T-cell (primary cell): Measurements from ENCODE around the gene PIGZ. TPM values are rescaled to one million over a fixed set of nuclear protein-coding genes. Genes with fewer than 3 reads are reported as not detected.

Experiments used
- ATAC-seq, 4 experiments: fragments of 200-7000 bp in 3 of 4; fragments of 150-1000 bp in 1 of 4; cut with Tn5 transposase; replicated peaks in 1 of 4; 1 replicate in 3 of 4; 2 replicates in 1 of 4; pipeline ENCODE4 v1.10.0; 2021; ENCODE audit warnings: moderate library complexity in 3 of 4, mild to moderate bottlenecking in 2 of 4, moderate number of reproducible peaks in 1 of 4
- CTCF ChIA-PET, 2 donors: fragments of 300-600 bp; sonication (Branson Sonifier 250); formaldehyde crosslinking; loops; one replicate each; lab custom pipeline; 2022; ENCODE audit warnings: antibody characterized with exemption in 2 of 2; lab: Charles Lee
- POLR2A ChIA-PET, 2 donors: fragments of 300-600 bp; sonication (Branson Sonifier 250); formaldehyde crosslinking; loops; one replicate each; lab custom pipeline; 2022; ENCODE audit warnings: antibody characterized with exemption in 2 of 2; lab: Charles Lee
- DNase-seq, 35 experiments: peaks; one replicate each; pipeline versions ENCODE4 v3.0.0 to v3.0.0-alpha.2; 2013 to 2023
- H3K27ac ChIP-seq: one replicate; pipeline ENCODE4 v1.5.1; 2013; ENCODE audit warnings: low read length
- H3K27me3 ChIP-seq, 2 experiments: replicated peaks in 1 of 2; 1 replicate in 1 of 2; 2 replicates in 1 of 2; pipeline versions ENCODE4 v1.6.1 to v1.7.0; 2013; ENCODE audit warnings: low read length in 1 of 2, mixed read lengths in 1 of 2; ENCODE audit not compliant: control insufficient read depth in 2 of 2, insufficient read depth in 2 of 2; ENCODE audit errors: extremely low read depth in 1 of 2
- H3K36me3 ChIP-seq, 2 donors: 1 replicate in 1 of 2; 2 replicates in 1 of 2; pipeline versions ENCODE4 v1.6.1 to v1.7.0; 2013; ENCODE audit warnings: low read length in 1 of 2; ENCODE audit not compliant: control insufficient read depth in 2 of 2, insufficient read depth in 1 of 2; ENCODE audit errors: extremely low read depth in 1 of 2
- H3K4me1 ChIP-seq, 2 experiments: 1 replicate in 1 of 2; 2 replicates in 1 of 2; pipeline versions ENCODE4 v1.6.1 to v1.7.0; 2013; ENCODE audit warnings: low read length in 2 of 2, mixed read lengths in 1 of 2; ENCODE audit not compliant: insufficient read depth in 2 of 2, control insufficient read depth in 1 of 2; ENCODE audit errors: extremely low read depth in 1 of 2
- H3K4me3 ChIP-seq, 2 donors: 1 replicate in 1 of 2; 2 replicates in 1 of 2; pipeline versions ENCODE4 v1.5.1 to v1.7.0; 2013; ENCODE audit warnings: mild to moderate bottlenecking in 2 of 2, low read length in 1 of 2, moderate library complexity in 1 of 2; ENCODE audit not compliant: control insufficient read depth in 1 of 2; ENCODE audit errors: extremely low read depth in 1 of 2
- H3K9me3 ChIP-seq: 2 replicates; pipeline ENCODE4 v1.7.0; 2013
- H3K27ac Mint-ChIP-seq, 2 donors: one replicate each; pipeline ENCODE4 v1.8.0; 2020 to 2021; ENCODE audit warnings: mild to moderate bottlenecking in 2 of 2, mixed read lengths in 2 of 2
- H3K27me3 Mint-ChIP-seq, 2 donors: one replicate each; pipeline ENCODE4 v1.8.0; 2021 to 2022; ENCODE audit warnings: mixed read lengths in 2 of 2
- H3K36me3 Mint-ChIP-seq: one replicate; pipeline ENCODE4 v1.8.0; 2021; ENCODE audit warnings: mixed read lengths
- H3K4me1 Mint-ChIP-seq, 3 donors: one replicate each; pipeline ENCODE4 v1.8.0; 2020 to 2022; ENCODE audit warnings: mixed read lengths in 3 of 3, mild to moderate bottlenecking in 1 of 3
- H3K4me3 Mint-ChIP-seq, 3 donors: one replicate each; pipeline ENCODE4 v1.8.0; 2020 to 2022; ENCODE audit warnings: mild to moderate bottlenecking in 3 of 3, mixed read lengths in 3 of 3, moderate library complexity in 3 of 3
- H3K9me3 Mint-ChIP-seq, 3 donors: one replicate each; pipeline ENCODE4 v1.8.0; 2020 to 2022; ENCODE audit warnings: mixed read lengths in 3 of 3
- WGBS: methylation state at CpG from one replicate; pipeline ENCODE4 v1.1.5; 2013; ENCODE audit warnings: missing lambda C conversion rate; ENCODE audit not compliant: insufficient coverage; 5-methylcytosine and 5-hydroxymethylcytosine counted together
- total RNA-seq, 35 experiments: library from RNA in 6 of 35; stranded (reverse) in 6 of 35; fragments of 120-200 nt in 1 of 35; gene quantifications; one replicate each; pipeline versions ENCODE4 v1.2.1 to v1.2.4 and lab custom pipeline; 2013 to 2026

Gene PIGZ
- total RNA-seq, 5 donors from 2014 or later (not counting 1 experiment from before 2014, with no cell fraction given) = 0.28 to 1.3 (median 1.1) TPM

- Histone ChIP-seq H3K4me3 (no peak overlapping the region), H3K4me1 (peaks cover 0 to 7% of the 10 kb centered on the region in 2 experiments), H3K9me3 (no peaks in the 10 kb centered on the region), H3K36me3 (no peaks in the 10 kb centered on the region), H3K27ac (no peak overlapping the region), H3K27me3 (peaks cover 0 to 12% of the 10 kb centered on the region in 2 experiments)
- Mint-ChIP-seq H3K27me3 (peaks cover 0 to 3% of the 10 kb centered on the region in 2 donors), H3K36me3 (no peaks in the 10 kb centered on the region), H3K27ac (no peak overlapping the region), H3K9me3 (no peaks in the 10 kb centered on the region), H3K4me3 (no peak overlapping the region), H3K4me1 (peaks cover 0 to 9% (median 6%) of the 10 kb centered on the region in 3 donors)
- DNase-seq (no peak), ATAC-seq (no peak)
- ChIA-PET POLR2A (no interaction called here), CTCF (interaction anchor here in 1 of 2 donors (0.6 kb wide), 1 partner anchor 94 kb away, joined by 5 read pairs; no protein-coding TSS in a partner anchor)
- no CpG with 5 or more reads among the region's 2 CpGs for WGBS
These were observed 5.0 kb downstream of the PIGZ start for GRCh38 chr3:196963631-196963953.

GRCh38 chr3:196962930-196963630 lies 5.6 kb downstream of the PIGZ start:
- no peak for DNase-seq
- no peak for ATAC-seq
- Histone ChIP-seq H3K36me3 (no peaks in the 10 kb centered on the region), H3K4me3 (no peak overlapping the region), H3K27me3 (peaks cover 0 to 9% of the 10 kb centered on the region in 2 experiments), H3K9me3 (no peaks in the 10 kb centered on the region), H3K4me1 (peaks cover 0 to 4% of the 10 kb centered on the region in 2 experiments), H3K27ac (no peak overlapping the region)
- ChIA-PET POLR2A (no interaction called here), CTCF (interaction anchor here in 1 of 2 donors (0.6 kb wide), 1 partner anchor 94 kb away, joined by 5 read pairs; no protein-coding TSS in a partner anchor)
- Mint-ChIP-seq H3K36me3 (no peaks in the 10 kb centered on the region), H3K27ac (no peak overlapping the region), H3K4me1 (peaks cover 0 to 8% (median 4%) of the 10 kb centered on the region in 3 donors), H3K27me3 (peaks cover 0 to 3% of the 10 kb centered on the region in 2 donors), H3K9me3 (no peaks in the 10 kb centered on the region), H3K4me3 (no peak overlapping the region)
- WGBS = 66% methylated on average over 5 of the region's 10 CpGs

- Mint-ChIP-seq H3K4me3 (no peak overlapping the region), H3K27ac (no peak overlapping the region), H3K9me3 (no peaks in the 10 kb centered on the region), H3K4me1 (peaks cover 0 to 2% (median 0%) of the 10 kb centered on the region in 3 donors), H3K27me3 (no peaks in the 10 kb centered on the region), H3K36me3 (no peaks in the 10 kb centered on the region)
- no peaks in the 10 kb centered on the region for H3K4me1 ChIP-seq
- 80% methylated on average over 3 of the region's 9 CpGs for WGBS
- DNase-seq (no peak), ATAC-seq (no peak)
- H3K4me3 ChIP-seq = no peak overlapping the region
- H3K36me3 ChIP-seq = no peaks in the 10 kb centered on the region
- H3K27ac ChIP-seq = no peak overlapping the region
- no peaks in the 10 kb centered on the region for H3K9me3 ChIP-seq
- peaks cover 0 to 6% of the 10 kb centered on the region in 2 experiments for H3K27me3 ChIP-seq
- ChIA-PET CTCF (no interaction called here), POLR2A (no interaction called here)
These were observed 6.3 kb downstream of the PIGZ start for GRCh38 chr3:196962108-196962929.

- H3K27ac ChIP-seq = no peak overlapping the region
- Mint-ChIP-seq H3K36me3 (no peaks in the 10 kb centered on the region), H3K27ac (no peak overlapping the region), H3K4me3 (no peak overlapping the region), H3K27me3 (no peaks in the 10 kb centered on the region), H3K4me1 (no peaks in the 10 kb centered on the region), H3K9me3 (no peaks in the 10 kb centered on the region)
- DNase-seq = no peak
- no peak overlapping the region for H3K4me3 ChIP-seq
- POLR2A ChIA-PET = interaction anchor here in 1 of 2 donors (0.6 kb wide), 1 partner anchor 87 kb away, joined by 3 read pairs; no protein-coding TSS in a partner anchor
- no peaks in the 10 kb centered on the region for H3K9me3 ChIP-seq
- no peaks in the 10 kb centered on the region for H3K4me1 ChIP-seq
- no peaks in the 10 kb centered on the region for H3K36me3 ChIP-seq
- WGBS = 95% methylated on average over 3 of the region's 7 CpGs
- peaks cover 0 to 3% of the 10 kb centered on the region in 2 experiments for H3K27me3 ChIP-seq
- CTCF ChIA-PET = no interaction called here
- no peak for ATAC-seq
These were observed 13.8 kb downstream of the PIGZ start for GRCh38 chr3:196954832-196955231.

- Histone ChIP-seq H3K4me3 (no peak overlapping the region), H3K9me3 (no peaks in the 10 kb centered on the region), H3K36me3 (no peaks in the 10 kb centered on the region), H3K27ac (no peak overlapping the region), H3K4me1 (no peaks in the 10 kb centered on the region), H3K27me3 (no peaks in the 10 kb centered on the region)
- Mint-ChIP-seq H3K36me3 (no peaks in the 10 kb centered on the region), H3K4me3 (no peak overlapping the region), H3K27ac (no peak overlapping the region), H3K4me1 (no peaks in the 10 kb centered on the region), H3K9me3 (no peaks in the 10 kb centered on the region), H3K27me3 (no peaks in the 10 kb centered on the region)
- no peak for ATAC-seq
- CTCF ChIA-PET = no interaction called here
- no peak for DNase-seq
- POLR2A ChIA-PET = no interaction called here
- WGBS = 92% methylated on average over 2 of the region's 3 CpGs
These were observed 17.3 kb downstream of the PIGZ start for GRCh38 chr3:196951371-196951770.

GRCh38 chr3:196949750-196950149 lies 18.9 kb downstream of the PIGZ start:
- no peak for DNase-seq
- Mint-ChIP-seq H3K36me3 (no peaks in the 10 kb centered on the region), H3K27me3 (no peaks in the 10 kb centered on the region), H3K27ac (no peak overlapping the region), H3K9me3 (no peaks in the 10 kb centered on the region), H3K4me3 (no peak overlapping the region), H3K4me1 (peaks cover 2 to 3% (median 2%) of the 10 kb centered on the region in 3 donors)
- ChIA-PET POLR2A (no interaction called here), CTCF (no interaction called here)
- Histone ChIP-seq H3K4me3 (no peak overlapping the region), H3K36me3 (no peaks in the 10 kb centered on the region), H3K27ac (no peak overlapping the region), H3K4me1 (no peaks in the 10 kb centered on the region), H3K9me3 (no peaks in the 10 kb centered on the region), H3K27me3 (no peaks in the 10 kb centered on the region)
- 81% methylated on average over 2 of the region's 6 CpGs for WGBS
- no peak for ATAC-seq
